Heart left ventricle (tissue), 13 donors: ENCODE data around the gene NXPE3.

Experiments used
- CTCF ChIP-seq, 12 donors: fragments of 200-600 bp; sonication (generic) in 4 of 12; IDR thresholded peaks; one replicate each; pipeline versions ENCODE4 v1.5.0 to v1.8.0; 2018 to 2022; ENCODE audit warnings: antibody characterized with exemption in 12 of 12, mild to moderate bottlenecking in 5 of 12
- POLR2A ChIP-seq, 2 donors: fragments of 450-650 bp; IDR thresholded peaks; one replicate each; pipeline ENCODE4 v1.6.1; 2017; ENCODE audit warnings: antibody characterized with exemption in 2 of 2, mild to moderate bottlenecking in 2 of 2, moderate library complexity in 2 of 2
- donor health status: ischemic (EF 13 %, LVEDD 7.1; RV severe dilation, severe dysfunction).
- donor health status: DM: no; HTN: yes; CAD: no.
- donor health status: DM: no; HTN: no; CAD: no.
- donor health status: ischemic (EF 25% LVEDD 6.9; RV normal size, moderate dysfunction).
- donor health status: ischemic (EF 25% LVEDD 5.7; RV mildly dilated, moderate dysfunction).
- donor health status: ischemic (EF 35%, LVEDD 5.7; RV mildly dilated, moderate dysfunction).
- donor health status: nonischemic (EF 11% LVEDD 7.7; RV severe dilation, severe dysfunction).
- donor health status: DM: yes; HTN: yes; CAD: no.
- donor health status: PGD.
- donor health status: ischemic (EF 29% LVEDD 5.4; RV normal size, mild dysfunction).
- donor health status: nonischemic (EF 23%, LVEDD 6.1; RV moderate dilation, normal function).

DNA sequence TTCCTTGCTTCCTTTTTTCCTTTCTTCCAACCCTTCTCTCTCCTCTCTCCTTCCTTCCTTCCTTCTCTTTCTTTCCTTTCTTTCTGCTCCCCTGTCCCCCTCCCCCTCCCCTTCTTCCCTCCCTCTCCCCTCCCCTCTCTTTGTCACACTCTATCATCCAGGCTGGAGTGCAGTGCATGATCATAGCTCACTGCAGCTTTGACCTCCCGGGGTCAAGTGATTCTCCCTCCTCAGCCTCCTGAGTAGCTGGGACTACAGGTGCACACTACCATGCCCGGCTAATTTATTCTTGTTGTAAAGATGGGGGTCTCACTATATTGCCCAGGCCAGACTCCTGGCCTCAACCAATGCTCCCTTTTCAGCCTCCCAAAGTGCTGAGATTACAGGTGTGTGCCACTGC, 89.0 kb downstream of the NXPE3 start:
- no peak for TF ChIP-seq CTCF (IDR thresholded peaks at IDR 0.05)
- TF ChIP-seq POLR2A (IDR thresholded peaks at IDR 0.05) = no peak
